Transverse colon (tissue), 3 donors: ENCODE data around the gene EPM2AIP1.

Experiments used
- EP300 ChIP-seq: sonication (generic); formaldehyde crosslinking; IDR thresholded peaks from one replicate; pipeline ENCODE4 v1.6.1; 2017; ENCODE audit warnings: antibody characterized with exemption, low read depth
- POLR2A ChIP-seq: fragments of 450-650 bp; IDR thresholded peaks from one replicate; pipeline ENCODE4 v1.6.1; 2016; ENCODE audit warnings: antibody characterized with exemption, mild to moderate bottlenecking, moderate library complexity
- TF ChIP-seq, protein P1 (sequence below), 5 experiments: fragments of 200-600 bp in 3 of 5; fragments of 450-650 bp in 2 of 5; sonication (generic) in 3 of 5; IDR thresholded peaks; 1 replicate in 2 of 5; 2 replicates in 3 of 5; pipeline ENCODE4 v1.5.1; 2016 to 2017; ENCODE audit warnings: antibody characterized with exemption in 5 of 5, inconsistent platforms in 3 of 5, mild to moderate bottlenecking in 2 of 5, moderate library complexity in 1 of 5

GRCh38 chr3:36969085-36969484 lies 23.8 kb downstream of the EPM2AIP1 start:
- TF ChIP-seq POLR2A (no peak), EP300 (no peak)
- TF ChIP-seq, protein P1, sequence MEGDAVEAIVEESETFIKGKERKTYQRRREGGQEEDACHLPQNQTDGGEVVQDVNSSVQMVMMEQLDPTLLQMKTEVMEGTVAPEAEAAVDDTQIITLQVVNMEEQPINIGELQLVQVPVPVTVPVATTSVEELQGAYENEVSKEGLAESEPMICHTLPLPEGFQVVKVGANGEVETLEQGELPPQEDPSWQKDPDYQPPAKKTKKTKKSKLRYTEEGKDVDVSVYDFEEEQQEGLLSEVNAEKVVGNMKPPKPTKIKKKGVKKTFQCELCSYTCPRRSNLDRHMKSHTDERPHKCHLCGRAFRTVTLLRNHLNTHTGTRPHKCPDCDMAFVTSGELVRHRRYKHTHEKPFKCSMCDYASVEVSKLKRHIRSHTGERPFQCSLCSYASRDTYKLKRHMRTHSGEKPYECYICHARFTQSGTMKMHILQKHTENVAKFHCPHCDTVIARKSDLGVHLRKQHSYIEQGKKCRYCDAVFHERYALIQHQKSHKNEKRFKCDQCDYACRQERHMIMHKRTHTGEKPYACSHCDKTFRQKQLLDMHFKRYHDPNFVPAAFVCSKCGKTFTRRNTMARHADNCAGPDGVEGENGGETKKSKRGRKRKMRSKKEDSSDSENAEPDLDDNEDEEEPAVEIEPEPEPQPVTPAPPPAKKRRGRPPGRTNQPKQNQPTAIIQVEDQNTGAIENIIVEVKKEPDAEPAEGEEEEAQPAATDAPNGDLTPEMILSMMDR (IDR thresholded peaks at IDR 0.05): no peak
